A549 (cell line): ENCODE measurements around the gene FGF1.

Experiments
- CTCF ChIP-seq: fragments of >200 bp; sonication (Bioruptor Twin); formaldehyde crosslinking; IDR thresholded peaks from 3 replicates; pipeline ENCODE4 v1.5.1; 2016
- EP300 ChIP-seq, 2 experiments: fragments of >200 bp; sonication (Bioruptor Twin); formaldehyde crosslinking; IDR thresholded peaks; 2 replicates in 1 of 2; 3 replicates in 1 of 2; pipeline ENCODE4 v1.6.1; 2016 to 2017
- HOXA7 ChIP-seq: fragments of 250-450 bp; sonication (Bioruptor Pico); IDR thresholded peaks from 2 replicates; pipeline ENCODE4 v1.5.0; 2020; ENCODE audit warnings: mild to moderate bottlenecking, moderate library complexity
- JUN ChIP-seq, 2 experiments: fragments of >200 bp; sonication (Bioruptor Twin); formaldehyde crosslinking; IDR thresholded peaks; 2 replicates in 1 of 2; 3 replicates in 1 of 2; pipeline ENCODE4 v1.6.1; 2016 to 2017
- RAD21 ChIP-seq, 2 experiments: fragments of >200 bp in 1 of 2; sonication (Bioruptor Twin) in 1 of 2; formaldehyde crosslinking in 1 of 2; IDR thresholded peaks in 1 of 2; conservative IDR thresholded peaks in 1 of 2; 2 replicates in 1 of 2; 3 replicates in 1 of 2; pipeline ENCODE4 v1.6.1; 2012 to 2018; ENCODE audit warnings: inconsistent platforms in 1 of 2
- TP53 ChIP-seq: fragments of 250-450 bp; sonication (Bioruptor Pico); IDR thresholded peaks from 2 replicates; pipeline ENCODE4 v1.5.0; 2021; ENCODE audit warnings: mild to moderate bottlenecking, moderate library complexity

- TF ChIP-seq RAD21 (conservative IDR thresholded peaks at IDR 0.05 in 1 of 2, IDR thresholded peaks at IDR 0.05 in 1 of 2) (no peak), CTCF (no peak), TP53 (no peak), JUN (IDR thresholded peaks at IDR 0.05) (no peak), HOXA7 (CRISPR knock-in tag) (no peak), EP300 (IDR thresholded peaks at IDR 0.05) (no peak)
Measured at GRCh38 chr5:142600611-142601358, 85.1 kb downstream of the FGF1 start.
